Activated CD8-positive, alpha-beta memory T cell treated with anti-CD3 and anti-CD28 coated beads for 4 hours (primary cell): ENCODE measurements around the gene RNF166.
A peak's percentile ranks its signal among the peaks of the same experiment; 100 is the strongest.

Experiments
- DNase-seq, 2 donors: peaks; one replicate each; pipeline ENCODE4 v3.0.0-alpha.2; 2020; ENCODE audit warnings: low read depth in 2 of 2

RNF166 gene

DNA sequence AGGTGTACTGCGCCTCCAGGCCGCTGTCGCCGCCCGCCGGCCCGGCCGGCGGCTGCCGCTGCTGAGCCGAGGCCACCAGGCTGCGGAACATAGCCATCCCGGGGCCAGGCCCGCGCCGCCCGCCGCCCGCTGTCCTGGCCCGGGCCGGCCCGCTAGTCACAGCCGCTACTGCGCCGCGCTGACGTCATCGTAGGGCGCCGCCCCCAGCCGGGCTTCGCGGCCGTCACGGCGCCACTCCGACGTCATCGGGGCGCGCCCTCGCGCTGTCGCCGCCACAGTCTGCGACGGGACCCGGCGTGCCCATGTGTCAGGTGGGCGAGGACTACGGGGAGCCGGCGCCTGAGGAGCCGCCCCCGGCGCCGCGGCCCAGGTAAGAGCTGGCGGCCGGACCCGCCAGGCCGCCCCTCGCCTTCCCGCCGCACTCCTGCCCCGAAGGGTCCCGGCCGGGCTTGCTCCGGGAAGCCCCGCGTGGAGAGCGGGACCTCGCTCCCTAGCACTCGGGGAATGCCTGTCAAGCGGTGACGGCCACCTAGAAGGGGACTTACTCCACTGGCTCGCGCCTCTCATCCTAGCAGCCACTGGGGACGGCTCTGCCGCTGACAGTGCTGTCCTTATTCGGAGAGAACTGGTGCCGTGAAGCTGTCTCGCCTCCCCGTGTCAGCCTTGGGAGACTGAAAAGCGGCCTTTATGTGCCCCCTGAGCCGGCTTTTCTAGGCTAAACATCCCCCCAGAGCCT is at the start of gene RNF166, which contains the start of gene CTU2:
RNF166 (minus strand) TSS at position 180 of the 736 bp plus-strand sequence; CDS start at position 97, 83 bp downstream.
CTU2 (plus strand) TSS at position 275 of the 736 bp plus-strand sequence; CDS start at position 303, 28 bp downstream.
- peak; percentile 84 to 90 for DNase-seq

- no peak for DNase-seq
These were observed 48.9 kb upstream of the RNF166 start for GRCh38 chr16:88754912-88755744.

DNA sequence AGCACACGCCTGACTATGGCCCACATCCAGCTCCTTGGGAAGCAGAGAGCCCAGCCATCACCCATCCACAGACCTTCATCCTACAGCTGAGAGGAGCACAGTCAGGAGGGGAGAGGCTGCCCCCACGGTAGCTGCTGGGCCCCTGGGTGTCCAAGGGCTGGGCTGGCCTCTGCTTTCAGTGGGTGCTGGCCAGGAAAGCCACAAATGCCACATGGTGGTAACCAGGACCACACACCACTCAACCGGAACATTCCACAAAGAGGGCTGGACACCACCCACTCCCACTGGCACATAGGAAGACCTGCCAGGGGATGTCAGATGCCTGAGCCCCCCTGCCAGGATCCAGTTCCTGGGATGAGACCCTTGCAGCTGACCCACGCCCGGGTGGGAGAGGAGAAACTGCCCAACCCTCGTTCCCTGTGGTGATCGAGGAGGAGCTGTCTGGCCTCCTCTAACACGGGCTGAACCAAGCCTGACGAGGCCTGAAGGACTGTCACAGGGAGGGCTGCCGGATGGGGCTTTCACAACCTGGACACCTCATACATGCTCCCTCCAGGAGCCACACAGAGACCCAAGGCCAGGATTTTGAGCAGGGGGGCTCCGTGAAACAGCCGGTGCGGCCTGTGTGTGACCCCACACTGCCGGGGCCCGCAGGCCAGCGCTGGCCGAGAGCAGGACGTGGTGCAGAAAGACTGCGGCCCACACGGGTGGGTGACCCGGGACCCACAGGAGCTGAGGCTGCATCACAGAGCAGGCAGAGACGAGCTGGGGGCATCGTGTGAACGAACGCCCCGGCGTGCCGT is 48.1 kb upstream of the RNF166 start:
- DNase-seq: no peak

DNA sequence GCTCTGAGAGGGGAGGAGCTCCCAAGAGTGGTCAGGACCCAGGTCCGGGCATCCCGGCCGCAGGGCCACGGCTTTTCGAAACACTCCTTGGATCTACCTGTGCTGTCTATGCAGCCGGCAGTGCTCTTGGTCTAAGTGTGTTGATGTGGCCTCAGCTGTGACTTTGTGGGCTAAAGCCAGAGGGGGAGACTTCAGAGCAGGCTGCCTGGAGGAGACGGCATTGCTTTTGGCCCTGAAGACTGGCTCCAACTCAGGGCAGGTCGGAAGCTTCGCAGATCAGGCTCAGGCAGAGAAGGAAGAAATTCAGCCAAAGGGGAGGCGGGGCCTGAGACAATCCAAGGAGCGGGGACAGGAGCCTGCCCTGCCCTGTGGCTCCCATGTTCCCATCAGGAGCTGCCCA is 47.4 kb upstream of the RNF166 start:
- DNase-seq: no peak

- no peak for DNase-seq
These were observed 47.0 kb upstream of the RNF166 start for GRCh38 chr16:88753191-88753590.

GRCh38 chr16:88752386-88753002 is 46.3 kb upstream of the RNF166 start:
- DNase-seq: no peak

- no peak for DNase-seq
These were observed 44.6 kb upstream of the RNF166 start for GRCh38 chr16:88750854-88751253.

DNA sequence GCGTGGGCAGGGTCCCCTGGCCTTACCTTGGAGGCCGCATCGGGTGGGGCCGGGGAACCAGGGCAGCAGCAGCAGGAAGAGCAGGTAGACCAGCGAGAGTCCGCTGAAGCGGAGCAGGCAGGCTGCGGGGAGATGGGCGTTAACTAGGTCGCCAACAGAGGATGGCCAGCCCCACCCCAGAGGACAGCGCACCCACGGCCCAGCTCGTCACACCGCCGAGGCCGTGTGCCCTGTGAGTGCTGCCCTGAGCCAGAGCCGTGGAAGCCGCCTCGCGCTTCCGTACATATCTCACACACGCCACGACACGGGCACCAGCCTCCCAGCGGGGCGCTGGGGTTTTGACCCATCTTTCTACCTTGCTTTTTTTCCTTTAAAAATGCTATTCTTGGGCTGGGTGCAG is 43.1 kb upstream of the RNF166 start:
- DNase-seq: no peak

- DNase-seq: no peak
These were observed 42.2 kb upstream of the RNF166 start for GRCh38 chr16:88748364-88748763.

DNA sequence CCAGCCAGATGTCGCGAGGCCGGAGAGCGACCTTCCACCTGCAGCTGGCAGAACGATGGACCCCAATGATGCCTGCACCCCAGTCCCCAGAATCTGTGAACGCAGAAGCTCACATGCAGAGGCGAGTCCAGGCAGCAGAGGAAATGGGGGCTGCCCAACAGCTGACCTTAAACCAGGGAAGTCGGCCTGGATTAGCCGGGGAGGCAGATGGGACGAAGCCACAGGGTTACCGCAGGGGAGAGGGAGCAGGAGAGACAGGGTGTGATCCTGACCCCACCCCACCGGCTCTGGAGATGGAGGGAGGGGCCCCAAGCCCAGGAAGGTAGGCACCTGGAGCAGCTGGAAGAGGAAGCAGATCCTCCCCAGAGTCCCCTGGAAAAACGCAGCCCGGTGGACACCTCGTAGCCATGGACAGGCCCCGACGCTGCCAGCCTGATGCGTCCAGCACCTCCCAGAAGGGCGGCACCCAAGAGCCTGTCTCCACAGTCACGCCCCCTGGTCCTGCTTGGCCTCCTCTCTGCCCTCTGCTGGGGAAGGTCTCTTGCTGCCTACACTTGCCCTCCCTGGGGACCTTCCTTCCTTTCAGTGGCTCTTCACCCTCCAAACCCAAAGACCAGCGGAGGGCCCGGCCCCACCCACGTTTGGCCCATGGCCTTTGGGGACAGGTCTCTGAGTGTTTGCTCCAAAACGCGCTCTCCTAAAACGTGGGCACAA is 41.5 kb upstream of the RNF166 start:
- no peak for DNase-seq

- no peak for DNase-seq
These were observed 40.3 kb upstream of the RNF166 start for GRCh38 chr16:88746506-88746905.

DNA sequence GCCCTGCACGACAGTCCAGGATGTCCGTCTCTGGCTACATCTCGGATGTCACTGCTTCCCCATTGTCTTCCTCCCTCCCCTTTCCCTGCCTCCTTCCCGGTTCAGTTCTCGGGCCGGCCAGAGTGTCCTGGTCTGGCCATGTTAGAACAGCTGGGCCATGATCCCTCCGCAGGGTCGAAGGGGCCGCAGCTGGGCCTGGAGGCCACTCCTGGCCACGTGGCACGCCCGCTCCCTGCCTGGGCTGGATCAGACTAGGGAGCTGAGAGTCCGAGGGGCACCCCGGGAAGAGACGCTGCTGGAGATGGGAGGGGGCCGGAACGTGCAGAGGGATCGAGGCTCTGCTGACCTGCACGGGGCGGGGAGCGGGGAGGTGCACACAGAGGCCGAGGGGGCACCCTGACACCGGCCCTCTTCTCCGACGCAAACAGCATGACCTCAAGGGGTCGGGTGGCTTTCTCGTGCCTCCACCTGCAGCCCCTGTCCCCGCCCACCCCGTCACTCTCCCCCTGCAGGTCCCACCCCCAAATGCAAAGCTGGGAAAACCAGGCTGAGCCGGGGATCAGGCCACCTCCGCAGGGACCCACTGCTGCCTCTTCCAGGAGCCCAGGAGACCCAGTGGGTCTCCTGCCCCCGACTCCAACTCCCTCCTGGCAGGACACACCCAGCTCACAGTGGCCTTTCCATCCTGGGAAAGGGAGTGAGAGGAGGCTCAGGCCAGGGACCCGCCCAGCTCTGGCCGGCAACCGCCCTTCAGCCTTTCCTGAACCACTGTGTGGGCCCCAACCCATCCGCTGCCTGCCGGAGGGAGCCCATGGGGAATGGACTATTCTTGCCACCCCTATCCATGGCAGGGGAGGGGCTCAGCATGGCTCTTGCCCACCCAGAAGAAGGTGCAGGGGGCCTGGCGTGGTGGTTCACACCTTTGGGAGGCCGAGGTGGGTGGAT is 38.6 kb upstream of the RNF166 start:
- no peak for DNase-seq

DNA sequence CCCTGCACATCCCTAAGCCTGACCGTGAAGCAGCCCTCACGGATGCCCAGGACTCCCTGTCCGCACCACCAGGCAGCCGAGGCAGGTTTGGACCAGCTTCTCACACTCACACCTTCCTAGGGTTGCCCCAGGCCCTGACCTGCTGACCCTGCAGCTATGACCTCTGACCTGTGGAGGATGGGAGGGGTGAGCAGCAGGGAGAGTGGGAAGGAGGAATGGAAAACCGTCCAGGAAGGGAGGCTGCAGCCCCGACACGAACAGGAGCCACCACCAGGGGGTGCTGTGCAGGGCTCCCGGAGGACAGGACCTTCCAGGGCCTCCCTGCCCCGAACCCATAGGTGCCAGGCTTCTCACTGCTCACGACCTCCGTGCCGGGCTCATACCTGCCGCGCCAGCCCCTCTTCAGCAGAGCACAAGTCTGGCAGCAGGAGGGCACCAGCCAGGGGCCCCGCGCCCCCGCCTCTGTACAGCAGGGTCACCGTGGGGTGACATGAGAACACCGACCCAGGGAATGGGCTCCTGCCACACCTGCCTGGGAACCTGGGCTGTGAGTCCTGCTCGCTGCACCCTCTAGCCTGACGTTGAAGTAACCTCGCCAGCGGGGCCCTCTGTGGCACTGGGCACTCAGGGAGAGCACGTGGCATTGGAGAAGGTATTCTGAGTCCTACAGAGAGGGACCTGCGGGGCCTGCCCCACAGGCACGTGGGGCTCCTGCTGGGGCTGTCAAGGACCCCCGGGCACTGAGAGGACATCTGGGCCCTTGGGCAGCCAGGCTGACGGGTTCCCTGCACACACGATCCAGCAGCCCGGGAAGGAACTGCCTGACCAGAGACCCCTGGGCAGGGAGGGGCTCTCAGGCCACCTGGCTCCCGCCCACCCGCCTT is 37.7 kb upstream of the RNF166 start:
- DNase-seq: peak; percentile 58 to 59

- no peak for DNase-seq
These were observed 36.8 kb upstream of the RNF166 start for GRCh38 chr16:88742896-88743605.

DNA sequence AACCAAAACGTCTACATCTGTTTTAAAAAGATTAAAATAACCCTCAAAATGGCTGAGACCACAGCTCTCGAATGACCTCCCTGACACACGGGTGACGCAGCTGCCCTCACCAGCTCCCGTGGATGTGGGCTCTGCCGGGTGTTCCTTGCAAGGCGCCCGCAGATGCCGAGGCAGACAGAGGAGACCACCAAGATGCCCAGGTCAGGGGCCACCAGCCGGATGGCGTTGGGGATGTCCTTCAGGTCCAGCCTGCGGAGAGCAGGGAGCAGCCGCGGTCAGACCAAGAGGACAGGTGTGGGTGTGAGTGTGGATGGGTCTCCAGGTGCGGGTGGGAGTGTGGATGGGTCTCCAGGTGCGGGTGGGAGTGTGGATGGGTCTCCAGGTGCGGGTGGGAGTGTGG is 35.2 kb upstream of the RNF166 start:
- DNase-seq: no peak

DNA sequence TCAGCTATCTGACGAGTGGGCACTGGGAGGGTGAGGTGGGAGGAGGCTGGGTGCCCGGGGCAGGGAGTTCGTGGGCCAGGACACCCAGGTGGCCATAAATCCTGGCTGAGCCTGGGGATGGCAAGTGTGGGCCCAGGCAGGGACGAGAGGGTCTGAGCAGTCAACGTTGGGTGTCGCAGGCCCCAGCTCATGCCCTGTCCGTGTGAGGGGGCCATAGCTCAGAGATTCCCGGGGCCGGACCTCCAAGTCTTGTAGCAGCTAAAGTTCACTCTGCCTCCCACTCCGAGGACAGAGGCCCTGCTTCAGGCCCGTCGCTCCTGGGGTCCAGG is 34.5 kb upstream of the RNF166 start:
- DNase-seq: no peak

DNA sequence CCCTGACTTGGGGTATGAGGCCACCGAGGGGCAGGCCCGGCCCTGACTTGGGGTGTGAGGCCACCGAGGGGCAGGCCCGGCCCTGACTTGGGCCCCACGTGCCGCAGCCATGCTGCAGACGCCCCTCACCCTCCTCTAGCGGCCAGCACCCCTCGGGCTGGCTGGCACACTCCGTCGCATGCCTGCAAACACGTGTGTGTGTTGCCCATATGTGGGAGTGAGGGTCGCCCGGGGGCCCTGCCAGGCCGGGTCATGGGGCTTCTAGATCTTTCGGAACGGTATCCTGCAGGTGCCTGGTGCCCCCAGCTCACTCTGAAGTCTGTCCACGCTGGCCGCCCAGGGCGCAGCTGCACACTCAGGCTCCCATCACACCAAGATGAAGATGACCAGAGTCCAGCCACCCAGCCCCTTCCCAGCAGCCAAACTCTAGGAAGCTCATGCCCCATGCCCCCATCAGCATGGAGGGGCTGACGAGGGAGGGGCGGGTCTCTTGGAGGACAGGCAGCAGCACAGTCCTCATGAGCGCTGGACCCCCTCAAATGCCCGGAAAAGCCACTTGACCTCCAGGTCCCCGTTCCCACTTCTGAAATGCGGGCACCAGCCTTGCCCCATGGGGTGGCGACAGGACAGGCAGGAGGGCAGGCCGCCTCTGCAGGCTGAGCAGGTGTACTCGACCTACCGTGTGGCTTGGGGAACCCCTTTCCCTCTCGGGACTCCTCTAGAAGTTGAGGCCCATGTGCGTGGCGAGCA is 33.9 kb upstream of the RNF166 start:
- DNase-seq: no peak
